OCI-M2 (cell line): ENCODE results near the gene TBC1D3H.
"Not testable (repeated sequence)": the region's sequence is repeated elsewhere in the genome, so short reads cannot be mapped to it uniquely, and the experiment has no call there.

Experiments used
- DNase-seq: peaks from one replicate; lab custom pipeline; 2025; ENCODE audit not compliant: unreplicated experiment; lab: John Stamatoyannopoulos, UW

The TBC1D3H gene

DNA sequence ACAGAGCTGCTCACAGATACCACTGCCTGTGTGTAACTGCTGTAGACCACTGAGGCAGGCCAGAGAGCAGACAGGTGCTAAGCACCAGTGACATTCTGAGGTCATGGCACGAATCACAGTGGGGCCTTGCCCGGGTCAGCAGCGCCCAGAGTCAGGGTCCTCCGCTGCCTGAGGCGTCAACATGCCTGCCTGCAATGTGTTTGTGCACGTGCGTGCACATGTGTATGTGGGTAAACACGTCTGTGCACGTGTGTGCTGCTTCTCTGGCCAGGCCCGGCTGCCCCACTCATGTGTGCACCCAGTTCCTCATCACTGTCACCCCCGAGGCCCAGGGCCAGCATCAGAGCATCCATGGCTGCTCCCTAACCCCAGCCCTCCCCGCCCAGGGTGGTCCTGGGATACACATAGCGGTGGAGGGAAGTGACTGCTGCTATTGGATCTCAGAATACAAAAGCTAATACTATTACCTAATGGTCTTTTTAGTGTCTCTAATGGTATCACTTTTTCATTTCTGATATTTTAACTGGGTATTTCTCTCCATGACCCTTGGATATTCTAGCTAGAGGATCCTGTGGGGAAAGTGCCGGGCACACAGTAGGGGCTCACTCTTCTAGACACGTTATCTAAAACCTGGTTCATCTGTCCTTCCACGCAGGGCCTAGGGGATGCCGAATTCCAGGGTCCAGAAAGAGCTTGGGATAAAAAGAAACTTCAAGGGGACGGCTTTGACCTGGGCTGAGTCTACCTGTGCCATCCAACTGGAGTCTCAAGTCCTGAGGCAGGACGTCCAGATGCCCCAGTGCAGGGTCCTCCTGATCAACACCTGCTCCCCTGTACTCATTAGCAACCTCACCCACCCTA, at the start of gene TBC1D3H:
TSS of gene TBC1D3H (minus strand) at position 51 of the 861 bp plus-strand sequence. CDS start 1,540 bp downstream, outside the sequence.
- DNase-seq: not testable (repeated sequence)

DNA sequence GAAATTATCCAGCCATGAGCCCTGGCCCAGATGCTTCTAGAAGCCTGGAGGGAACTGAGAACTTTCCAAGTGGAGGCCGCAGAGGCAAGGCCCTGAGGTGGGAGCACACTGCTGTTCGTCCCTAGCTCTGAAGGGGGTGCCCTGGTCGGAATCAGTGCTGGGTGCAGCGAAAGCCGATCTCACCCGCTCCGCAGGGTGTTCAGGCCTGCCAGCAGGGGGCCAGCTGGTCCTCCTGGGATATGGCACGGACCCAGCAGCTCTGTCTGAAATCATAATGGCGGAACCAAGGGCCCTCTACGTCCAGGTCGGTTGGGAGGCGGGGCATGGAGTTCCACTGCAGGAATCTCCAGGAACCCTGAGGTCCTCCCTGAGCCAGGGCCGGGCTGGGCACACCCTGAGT, 40.7 kb upstream of the TBC1D3H start:
- DNase-seq: not testable (repeated sequence)

DNA sequence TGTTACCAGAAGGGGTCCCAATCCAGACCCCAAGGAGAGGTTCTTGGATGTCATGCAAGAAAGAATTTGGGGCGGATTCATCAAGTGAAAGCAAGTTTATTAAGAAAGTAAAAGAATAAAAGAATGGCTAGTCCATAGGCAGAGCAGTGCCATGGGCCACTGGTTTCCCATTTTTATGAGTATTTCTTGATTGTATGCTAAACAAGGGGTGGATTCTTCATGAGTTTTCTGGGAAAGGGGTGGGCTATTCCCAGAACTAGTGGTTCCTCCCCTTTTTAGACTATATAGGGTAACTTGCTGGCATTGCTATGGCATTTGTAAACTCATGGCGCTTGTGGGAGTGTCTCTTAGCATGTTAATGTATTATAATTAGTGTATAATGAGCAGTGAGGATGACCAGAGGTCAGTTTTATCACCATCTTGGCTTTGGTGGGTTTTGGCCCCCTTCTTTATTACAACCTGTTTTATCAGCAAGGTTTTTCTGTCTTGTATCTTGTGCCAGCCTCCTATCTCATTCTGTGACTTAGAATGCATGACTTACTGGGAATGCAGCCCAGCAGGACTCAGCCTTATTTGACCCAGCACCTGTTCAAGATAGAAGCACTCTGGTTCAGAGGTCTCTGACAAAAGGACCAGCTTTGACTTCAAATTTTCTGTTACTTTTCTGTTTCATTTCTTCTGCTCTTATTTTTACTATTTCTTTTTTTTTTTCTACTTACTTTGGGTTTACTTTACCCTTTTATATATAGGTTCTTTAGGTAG, 27.1 kb upstream of the TBC1D3H start:
- DNase-seq: not testable (repeated sequence)

DNA sequence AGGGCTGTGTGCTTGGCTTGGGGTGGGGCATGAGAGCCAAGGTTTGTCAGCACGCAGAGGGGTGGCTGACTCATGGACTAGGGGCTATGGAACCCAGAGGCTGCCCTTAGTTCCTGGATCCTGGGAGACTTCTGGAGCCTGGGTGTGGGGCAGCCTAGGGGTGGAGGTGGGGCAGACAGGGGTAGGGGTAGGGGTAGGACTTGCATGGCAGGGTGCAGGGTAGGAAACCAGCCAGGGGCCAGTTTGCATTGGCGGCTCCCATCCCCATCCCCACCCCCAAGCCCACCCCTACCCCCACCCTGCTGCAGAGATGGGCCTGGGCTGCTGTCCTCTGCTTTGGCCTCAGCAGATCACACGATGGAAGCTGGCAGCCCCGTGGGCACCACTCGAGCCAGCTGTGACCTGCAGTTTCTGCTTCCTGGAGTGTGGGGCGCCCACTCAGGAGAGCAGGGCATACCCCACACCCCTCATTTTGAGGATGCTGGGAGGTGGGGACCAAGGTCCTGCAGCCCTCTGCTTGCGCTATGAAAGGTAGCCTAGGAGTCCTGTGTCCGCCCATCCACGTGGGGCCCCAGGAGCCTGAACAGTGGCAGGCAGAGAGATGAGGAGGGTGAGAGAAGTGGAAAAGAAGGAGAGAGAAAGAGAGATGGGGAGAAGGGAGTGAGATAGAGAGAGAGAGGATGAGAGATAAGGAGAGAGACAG, 2.9 kb upstream of the TBC1D3H start:
- not testable (repeated sequence) for DNase-seq

DNA sequence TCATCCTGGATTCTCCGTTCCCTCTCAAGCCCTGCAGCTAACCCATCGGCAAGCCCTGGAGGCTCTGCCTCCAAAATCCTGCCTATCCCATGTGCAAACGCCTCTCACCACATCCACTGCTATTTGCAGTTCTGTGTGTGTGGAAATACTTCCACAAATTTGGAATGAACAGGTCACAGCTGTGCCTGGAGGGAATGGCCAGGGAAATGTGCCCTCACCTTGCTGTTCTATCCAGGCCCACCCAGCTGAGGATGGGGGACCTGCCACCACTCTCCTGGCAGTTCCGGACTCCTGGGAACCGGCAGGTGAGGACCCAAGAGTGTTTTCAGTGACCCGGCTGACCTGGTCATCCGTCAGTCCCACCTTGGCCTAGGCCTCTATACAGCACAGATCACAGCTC, 12.3 kb downstream of the TBC1D3H start:
- DNase-seq: not testable (repeated sequence)

DNA sequence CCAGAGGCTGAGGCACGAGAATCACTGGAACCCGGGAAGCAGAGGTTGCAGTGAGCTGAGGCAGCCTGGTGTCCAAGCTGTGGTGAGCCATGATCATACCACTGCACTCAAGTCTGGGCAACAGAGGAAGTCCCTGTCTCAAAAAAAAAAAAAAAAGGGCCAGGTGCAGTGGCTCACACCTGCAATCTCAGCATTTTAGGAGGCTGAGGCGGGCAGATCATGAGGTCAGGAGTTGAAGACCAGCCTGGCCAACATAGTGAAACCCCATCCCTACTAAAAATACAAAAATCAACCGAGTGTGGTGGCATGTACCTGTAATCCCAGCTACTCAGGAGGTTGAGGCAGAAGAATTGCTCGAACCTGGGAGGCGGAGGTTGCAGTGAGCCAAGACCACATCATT, 25.7 kb downstream of the TBC1D3H start:
- DNase-seq: not testable (repeated sequence)
